T-helper 1 cell treated with Interleukin-12 subunit alpha and Interleukin-12 subunit beta and Interleukin-4 antibody, amounts not matched to agents 30 μg/mL and 1 μg/mL, for 36 hours (primary cell): ENCODE measurements around the gene MPRIP.
A peak's percentile ranks its signal among the peaks of the same experiment; 100 is the strongest.

Experiments used
- H3K27ac Mint-ChIP-seq: one replicate; pipeline ENCODE4 v1.8.0; 2021; ENCODE audit warnings: mild to moderate bottlenecking, mixed read lengths
- H3K27me3 Mint-ChIP-seq: one replicate; pipeline ENCODE4 v1.8.0; 2021; ENCODE audit warnings: low read depth, mixed read lengths
- H3K36me3 Mint-ChIP-seq: one replicate; pipeline ENCODE4 v1.8.0; 2021; ENCODE audit warnings: low read depth, mixed read lengths
- H3K4me1 Mint-ChIP-seq: one replicate; pipeline ENCODE4 v1.8.0; 2021; ENCODE audit warnings: low read depth, mixed read lengths
- H3K4me3 Mint-ChIP-seq: one replicate; pipeline ENCODE4 v1.8.0; 2021; ENCODE audit warnings: mild to moderate bottlenecking, moderate library complexity, mixed read lengths
- H3K9me3 Mint-ChIP-seq: one replicate; pipeline ENCODE4 v1.8.0; 2021; ENCODE audit warnings: mixed read lengths

MPRIP gene

GRCh38 chr17:17102176-17102575 lies 59.9 kb downstream of the MPRIP start:
- peaks cover 7% of the 10 kb centered on the region for H3K4me1 Mint-ChIP-seq
- no peak overlapping the region for H3K27ac Mint-ChIP-seq
- no peaks in the 10 kb centered on the region for H3K27me3 Mint-ChIP-seq
- no peak overlapping the region for H3K4me3 Mint-ChIP-seq
- no peaks in the 10 kb centered on the region for H3K9me3 Mint-ChIP-seq
- H3K36me3 Mint-ChIP-seq, result no peaks in the 10 kb centered on the region

DNA sequence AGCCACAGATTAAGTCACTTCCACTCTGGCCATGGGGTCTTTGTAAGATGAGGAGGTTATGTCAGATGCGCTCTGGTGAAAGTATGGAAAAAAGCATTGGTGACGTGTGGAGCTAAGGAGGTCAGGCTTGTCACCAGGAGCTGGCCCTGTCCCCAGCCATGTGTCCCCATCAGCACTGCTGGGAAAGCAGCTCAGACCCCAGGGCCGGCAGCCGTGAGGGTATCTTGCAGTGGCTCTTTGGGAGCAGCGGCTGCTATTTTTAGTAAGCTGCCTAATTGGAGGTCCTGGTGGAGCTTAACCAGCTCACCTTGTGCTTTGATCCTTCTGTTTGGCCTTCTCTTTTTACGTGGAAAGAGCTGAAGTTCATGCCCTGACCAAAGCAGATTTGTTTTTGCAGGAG lies 60.9 kb downstream of the MPRIP start:
- no peak overlapping the region for H3K4me3 Mint-ChIP-seq
- H3K36me3 Mint-ChIP-seq, result no peaks in the 10 kb centered on the region
- peaks cover 14% of the 10 kb centered on the region for H3K4me1 Mint-ChIP-seq
- H3K9me3 Mint-ChIP-seq, result no peaks in the 10 kb centered on the region
- no peak overlapping the region for H3K27ac Mint-ChIP-seq
- no peaks in the 10 kb centered on the region for H3K27me3 Mint-ChIP-seq

- H3K9me3 Mint-ChIP-seq, result no peaks in the 10 kb centered on the region
Observed at GRCh38 chr17:17104036-17104435, 61.8 kb downstream of the MPRIP start.

DNA sequence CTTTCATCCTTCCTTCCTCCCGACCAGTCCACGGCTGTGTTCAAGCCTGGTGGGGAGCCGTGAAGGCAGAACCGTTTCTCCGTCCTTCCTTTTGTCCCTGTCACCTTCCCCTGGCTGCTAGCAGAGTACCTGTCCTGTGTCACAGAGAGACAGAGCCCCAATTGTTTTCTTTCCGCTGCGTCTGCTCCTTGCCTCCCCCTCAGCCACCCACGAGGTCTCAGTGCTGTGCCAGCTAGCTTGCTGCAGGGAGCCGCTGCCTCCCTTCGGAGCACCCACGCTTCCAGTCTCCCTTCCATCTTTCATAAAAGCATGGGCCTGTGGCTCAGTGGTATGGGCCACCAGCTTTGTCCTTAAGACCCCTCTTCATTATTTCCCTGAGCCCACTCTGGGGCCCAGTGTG lies 62.2 kb downstream of the MPRIP start:
- no peaks in the 10 kb centered on the region for H3K36me3 Mint-ChIP-seq
- no peak overlapping the region for H3K4me3 Mint-ChIP-seq
- H3K27me3 Mint-ChIP-seq, result no peaks in the 10 kb centered on the region
- no peaks in the 10 kb centered on the region for H3K9me3 Mint-ChIP-seq
- no peak overlapping the region for H3K27ac Mint-ChIP-seq
- H3K4me1 Mint-ChIP-seq, result peaks cover 21% of the 10 kb centered on the region

More at GRCh38 chr17:17104036-17104435, 61.8 kb downstream of the MPRIP start:
- Mint-ChIP-seq H3K4me1 (peaks cover 16% of the 10 kb centered on the region), H3K27ac (no peak overlapping the region), H3K27me3 (no peaks in the 10 kb centered on the region), H3K36me3 (no peaks in the 10 kb centered on the region), H3K4me3 (no peak overlapping the region)

DNA sequence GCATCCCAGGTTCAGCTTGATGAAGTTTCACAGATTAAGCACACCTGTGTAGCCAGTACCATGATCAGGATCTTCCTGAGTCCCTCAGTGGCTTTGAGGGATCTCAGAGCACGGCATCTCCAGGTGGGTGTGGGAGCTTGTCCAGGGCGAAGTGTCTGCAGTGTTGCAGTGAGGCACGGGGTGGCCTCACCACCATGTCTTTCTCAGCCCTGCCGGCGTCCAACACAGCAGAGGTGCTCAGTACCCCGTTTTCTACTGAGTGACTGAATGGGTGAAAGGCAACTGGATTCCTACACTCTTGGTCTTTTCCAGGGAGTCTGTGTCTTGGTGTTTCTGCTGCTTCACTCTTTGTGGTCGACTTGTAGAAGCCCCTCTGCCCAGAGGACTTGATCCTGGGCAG lies 63.7 kb downstream of the MPRIP start:
- H3K36me3 Mint-ChIP-seq, result no peaks in the 10 kb centered on the region
- H3K4me3 Mint-ChIP-seq, result no peak overlapping the region
- no peaks in the 10 kb centered on the region for H3K9me3 Mint-ChIP-seq
- H3K27me3 Mint-ChIP-seq, result no peaks in the 10 kb centered on the region
- H3K4me1 Mint-ChIP-seq, result peaks cover 35% of the 10 kb centered on the region
- no peak overlapping the region for H3K27ac Mint-ChIP-seq

DNA sequence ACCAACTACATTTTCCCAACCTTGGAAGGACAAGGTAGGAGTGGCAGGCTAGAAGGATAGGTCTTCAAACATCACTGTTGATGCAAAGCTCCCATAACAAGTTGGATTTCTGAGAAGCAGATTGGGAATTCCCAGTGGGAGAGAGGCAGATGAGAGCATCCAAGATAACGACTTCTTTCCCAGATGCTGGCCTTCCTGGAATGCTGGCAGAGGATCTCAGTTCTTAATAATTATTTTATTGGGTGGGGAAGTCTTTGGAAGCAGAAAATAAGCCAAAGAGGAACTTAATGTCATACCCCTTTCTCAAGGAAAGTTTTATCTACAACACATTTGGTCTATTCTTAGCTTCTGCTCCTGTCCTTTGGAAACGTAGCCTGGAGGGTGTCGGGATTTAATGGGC lies 64.5 kb downstream of the MPRIP start:
- peaks cover 35% of the 10 kb centered on the region for H3K4me1 Mint-ChIP-seq
- no peaks in the 10 kb centered on the region for H3K9me3 Mint-ChIP-seq
- no peaks in the 10 kb centered on the region for H3K36me3 Mint-ChIP-seq
- no peak overlapping the region for H3K4me3 Mint-ChIP-seq
- no peak overlapping the region for H3K27ac Mint-ChIP-seq
- H3K27me3 Mint-ChIP-seq, result no peaks in the 10 kb centered on the region

- Mint-ChIP-seq H3K4me1 (peaks cover 35% of the 10 kb centered on the region), H3K27ac (no peak overlapping the region), H3K9me3 (no peaks in the 10 kb centered on the region), H3K27me3 (no peaks in the 10 kb centered on the region), H3K4me3 (no peak overlapping the region), H3K36me3 (no peaks in the 10 kb centered on the region)
Observed at GRCh38 chr17:17107281-17107680, 65.0 kb downstream of the MPRIP start.

DNA sequence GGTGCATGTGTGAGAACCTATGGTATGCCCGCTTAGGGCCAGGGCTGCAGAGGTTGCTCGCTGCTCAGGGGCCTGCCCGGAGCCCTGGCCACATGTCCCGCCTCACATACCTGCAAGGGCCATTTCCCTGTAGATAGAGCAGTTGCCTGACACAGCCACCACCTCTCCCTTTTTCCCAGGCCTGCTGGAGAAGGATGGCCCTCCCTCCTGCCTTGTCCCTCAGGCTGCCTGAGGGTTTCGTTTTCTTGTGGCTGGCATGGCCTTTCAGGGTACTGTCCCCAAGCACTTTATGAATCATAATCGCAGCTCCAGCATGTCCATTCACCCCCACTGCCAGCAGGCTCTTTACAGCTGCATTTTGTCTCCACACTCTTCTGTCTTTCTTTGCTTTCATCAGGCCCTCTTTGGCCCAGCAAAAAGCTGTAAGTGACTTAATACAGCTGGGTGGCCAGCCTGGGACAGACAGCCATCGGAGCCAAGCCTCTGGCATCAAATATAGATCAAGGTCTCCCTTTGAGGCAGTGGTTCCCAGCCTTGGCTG lies 65.7 kb downstream of the MPRIP start:
- Mint-ChIP-seq H3K9me3 (no peaks in the 10 kb centered on the region), H3K27me3 (no peaks in the 10 kb centered on the region), H3K4me1 (peaks cover 35% of the 10 kb centered on the region), H3K36me3 (no peaks in the 10 kb centered on the region), H3K4me3 (no peak overlapping the region), H3K27ac (no peak overlapping the region)

GRCh38 chr17:17108451-17109049 lies 66.3 kb downstream of the MPRIP start:
- no peaks in the 10 kb centered on the region for H3K9me3 Mint-ChIP-seq
- H3K4me3 Mint-ChIP-seq, result no peak overlapping the region
- H3K27me3 Mint-ChIP-seq, result no peaks in the 10 kb centered on the region
- no peak overlapping the region for H3K27ac Mint-ChIP-seq
- no peaks in the 10 kb centered on the region for H3K36me3 Mint-ChIP-seq
- peaks cover 39% of the 10 kb centered on the region for H3K4me1 Mint-ChIP-seq

- no peaks in the 10 kb centered on the region for H3K9me3 Mint-ChIP-seq
- H3K4me3 Mint-ChIP-seq, result no peak overlapping the region
- peaks cover 43% of the 10 kb centered on the region for H3K4me1 Mint-ChIP-seq
- H3K27me3 Mint-ChIP-seq, result no peaks in the 10 kb centered on the region
- H3K36me3 Mint-ChIP-seq, result no peaks in the 10 kb centered on the region
- H3K27ac Mint-ChIP-seq, result no peak overlapping the region
Observed at GRCh38 chr17:17109256-17109655, 67.0 kb downstream of the MPRIP start.

- Mint-ChIP-seq H3K27ac (peak overlapping the region; percentile 80), H3K4me1 (peaks cover 47% of the 10 kb centered on the region), H3K9me3 (no peaks in the 10 kb centered on the region), H3K36me3 (no peaks in the 10 kb centered on the region), H3K4me3 (no peak overlapping the region), H3K27me3 (no peaks in the 10 kb centered on the region)
Observed at GRCh38 chr17:17109907-17110306, 67.7 kb downstream of the MPRIP start.

- H3K4me1 Mint-ChIP-seq, result peaks cover 52% of the 10 kb centered on the region
- no peaks in the 10 kb centered on the region for H3K9me3 Mint-ChIP-seq
- H3K27me3 Mint-ChIP-seq, result no peaks in the 10 kb centered on the region
- no peaks in the 10 kb centered on the region for H3K36me3 Mint-ChIP-seq
- H3K27ac Mint-ChIP-seq, result no peak overlapping the region
- H3K4me3 Mint-ChIP-seq, result no peak overlapping the region
Observed at GRCh38 chr17:17110520-17110919, 68.3 kb downstream of the MPRIP start.

GRCh38 chr17:17111401-17112393 lies 69.4 kb downstream of the MPRIP start:
- H3K4me3 Mint-ChIP-seq, result no peak overlapping the region
- H3K27ac Mint-ChIP-seq, result no peak overlapping the region
- peaks cover 1% of the 10 kb centered on the region for H3K36me3 Mint-ChIP-seq
- H3K9me3 Mint-ChIP-seq, result no peaks in the 10 kb centered on the region
- H3K4me1 Mint-ChIP-seq, result peaks cover 53% of the 10 kb centered on the region
- no peaks in the 10 kb centered on the region for H3K27me3 Mint-ChIP-seq

DNA sequence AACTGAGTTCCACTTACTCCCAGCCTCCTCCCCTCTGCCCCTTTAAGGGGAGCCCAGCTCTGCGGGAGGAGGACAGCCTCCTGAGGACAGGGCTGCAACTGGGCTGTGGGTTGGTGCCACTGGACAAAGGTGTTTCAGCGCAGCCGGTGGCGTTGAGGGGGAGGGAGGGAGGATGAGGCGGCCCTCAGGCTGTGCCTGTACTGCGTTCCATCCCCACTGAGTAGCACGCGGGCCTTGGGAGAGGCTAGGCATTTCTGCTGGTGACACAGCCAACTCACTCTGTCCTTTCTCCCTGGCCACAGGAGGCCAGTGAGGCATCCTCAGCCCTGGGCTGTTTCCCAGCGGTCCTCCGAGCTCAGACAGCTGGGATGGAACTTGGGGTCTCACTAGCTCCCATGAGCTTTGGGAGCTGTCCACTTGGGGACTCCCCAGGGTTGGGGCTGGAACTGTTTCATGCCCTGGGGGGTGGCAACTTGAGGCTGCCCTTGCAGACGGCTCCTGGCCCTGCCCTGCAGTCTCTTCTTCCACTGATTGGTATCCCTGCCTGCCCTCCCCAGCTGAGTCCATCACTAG lies 70.5 kb downstream of the MPRIP start:
- Mint-ChIP-seq H3K36me3 (peaks cover 1% of the 10 kb centered on the region), H3K9me3 (no peaks in the 10 kb centered on the region), H3K4me3 (no peak overlapping the region), H3K27ac (no peak overlapping the region), H3K4me1 (peaks cover 48% of the 10 kb centered on the region), H3K27me3 (no peaks in the 10 kb centered on the region)
